GM18909 (cell line): ENCODE results near the gene ARV1.
"Not testable (repeated sequence)": the region's sequence is repeated elsewhere in the genome, so short reads cannot be mapped to it uniquely, and the experiment has no call there.

Experiments
- ATAC-seq: cut with Tn5 transposase; IDR thresholded peaks from one replicate; pipeline ENCODE4 v1.9.1; 2021; ENCODE audit warnings: mild to moderate bottlenecking; ENCODE audit not compliant: unreplicated experiment, poor library complexity

ARV1 gene

GRCh38 chr1:231016234-231016633, 37.3 kb downstream of the ARV1 start:
- no peak for ATAC-seq

- no peak for ATAC-seq
Observed at GRCh38 chr1:231016966-231017365, 38.1 kb downstream of the ARV1 start.

GRCh38 chr1:231019711-231020110, 40.8 kb downstream of the ARV1 start:
- ATAC-seq: no peak

- no peak for ATAC-seq
Observed at GRCh38 chr1:231020139-231020601, 41.3 kb downstream of the ARV1 start.

GRCh38 chr1:231020816-231021215, 41.9 kb downstream of the ARV1 start:
- ATAC-seq: no peak

- no peak for ATAC-seq
Observed at GRCh38 chr1:231021540-231022031, 42.7 kb downstream of the ARV1 start.

- not testable (repeated sequence) for ATAC-seq
Observed at GRCh38 chr1:231022543-231022942, 43.6 kb downstream of the ARV1 start.

- no peak for ATAC-seq
Observed at GRCh38 chr1:231023150-231023549, 44.3 kb downstream of the ARV1 start.

GRCh38 chr1:231026576-231026975, 47.7 kb downstream of the ARV1 start:
- ATAC-seq: no peak

GRCh38 chr1:231027136-231027925, 48.4 kb downstream of the ARV1 start:
- ATAC-seq: no peak

- no peak for ATAC-seq
Observed at GRCh38 chr1:231027971-231028370, 49.1 kb downstream of the ARV1 start.

GRCh38 chr1:231028682-231029081, 49.8 kb downstream of the ARV1 start:
- no peak for ATAC-seq

GRCh38 chr1:231029247-231029646, 50.4 kb downstream of the ARV1 start:
- not testable (repeated sequence) for ATAC-seq

GRCh38 chr1:231029841-231030240, 50.9 kb downstream of the ARV1 start:
- ATAC-seq: no peak

GRCh38 chr1:231032963-231033362, 54.1 kb downstream of the ARV1 start:
- no peak for ATAC-seq

- no peak for ATAC-seq
Observed at GRCh38 chr1:231035799-231036198, 56.9 kb downstream of the ARV1 start.

GRCh38 chr1:231036416-231036815, 57.5 kb downstream of the ARV1 start:
- ATAC-seq: no peak

GRCh38 chr1:231037585-231038517, 59.0 kb downstream of the ARV1 start:
- no peak for ATAC-seq

- peak; percentile 38 for ATAC-seq
Observed at GRCh38 chr1:231039161-231040018, 60.5 kb downstream of the ARV1 start.
